ENCODE measurements around the gene PEX11G.

- no peak for TF ChIP-seq CTCF (IDR thresholded peaks at IDR 0.05)
- no peak for TF ChIP-seq POLR2A (IDR thresholded peaks at IDR 0.05)
Measured at GRCh38 chr19:7435586-7435985, 53.2 kb downstream of the PEX11G start.
